ENCODE data around the gene FOXA2.

The FOXA2 gene

GRCh38 chr20:22548040-22548439 lies 36.3 kb downstream of the FOXA2 start:
- H3K9me3 ChIP-seq (replicated peaks; ENCODE audit: low read length) = no peaks in the 10 kb centered on the region
- H3K27me3 ChIP-seq (ENCODE audit: control insufficient read depth, insufficient read depth, low read length) = no peaks in the 10 kb centered on the region
- no peak overlapping the region for H3K9ac ChIP-seq (ENCODE audit: low read depth, low read length)
- H3K4me2 ChIP-seq (ENCODE audit: low read length) = no peak overlapping the region
- no peak overlapping the region for H3K4me3 ChIP-seq (ENCODE audit: low read length)
- no peaks in the 10 kb centered on the region for H3K4me1 ChIP-seq (ENCODE audit: control insufficient read depth, insufficient read depth, low read length)
- H3K36me3 ChIP-seq (ENCODE audit: insufficient read depth, low read length) = no peaks in the 10 kb centered on the region

- no peak overlapping the region for H3K9ac ChIP-seq (ENCODE audit: low read depth, low read length)
- H3K4me1 ChIP-seq (ENCODE audit: control insufficient read depth, insufficient read depth, low read length) = no peaks in the 10 kb centered on the region
- H3K9me3 ChIP-seq (replicated peaks; ENCODE audit: low read length) = no peaks in the 10 kb centered on the region
- no peaks in the 10 kb centered on the region for H3K36me3 ChIP-seq (ENCODE audit: insufficient read depth, low read length)
- H3K4me2 ChIP-seq (ENCODE audit: low read length) = no peak overlapping the region
- H3K4me3 ChIP-seq (ENCODE audit: low read length) = no peak overlapping the region
- no peaks in the 10 kb centered on the region for H3K27me3 ChIP-seq (ENCODE audit: control insufficient read depth, insufficient read depth, low read length)
Measured at GRCh38 chr20:22546344-22546743, 38.0 kb downstream of the FOXA2 start.

DNA sequence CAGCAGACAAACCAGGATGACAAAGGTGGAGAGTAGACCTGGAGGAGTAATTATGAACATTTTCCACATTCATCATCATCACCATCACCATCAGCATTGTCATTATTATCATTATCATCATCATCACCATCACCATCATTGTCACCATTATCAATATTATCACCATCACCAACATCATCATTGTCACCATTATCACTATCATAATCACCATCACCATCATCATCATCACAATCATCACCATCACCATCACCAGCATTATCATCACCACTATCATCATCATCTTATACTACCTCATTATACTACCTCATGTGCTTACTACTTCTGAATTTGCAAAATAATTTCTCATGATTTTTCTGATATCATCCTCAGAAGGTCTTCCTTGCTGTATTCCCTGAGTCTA lies 39.3 kb downstream of the FOXA2 start:
- no peak overlapping the region for H3K4me2 ChIP-seq (ENCODE audit: low read length)
- H3K4me3 ChIP-seq (ENCODE audit: low read length) = no peak overlapping the region
- H3K9ac ChIP-seq (ENCODE audit: low read depth, low read length) = no peak overlapping the region
- H3K27me3 ChIP-seq (ENCODE audit: control insufficient read depth, insufficient read depth, low read length) = peaks cover 4% of the 10 kb centered on the region
- H3K9me3 ChIP-seq (replicated peaks; ENCODE audit: low read length) = no peaks in the 10 kb centered on the region
- no peaks in the 10 kb centered on the region for H3K4me1 ChIP-seq (ENCODE audit: control insufficient read depth, insufficient read depth, low read length)
- no peaks in the 10 kb centered on the region for H3K36me3 ChIP-seq (ENCODE audit: insufficient read depth, low read length)

DNA sequence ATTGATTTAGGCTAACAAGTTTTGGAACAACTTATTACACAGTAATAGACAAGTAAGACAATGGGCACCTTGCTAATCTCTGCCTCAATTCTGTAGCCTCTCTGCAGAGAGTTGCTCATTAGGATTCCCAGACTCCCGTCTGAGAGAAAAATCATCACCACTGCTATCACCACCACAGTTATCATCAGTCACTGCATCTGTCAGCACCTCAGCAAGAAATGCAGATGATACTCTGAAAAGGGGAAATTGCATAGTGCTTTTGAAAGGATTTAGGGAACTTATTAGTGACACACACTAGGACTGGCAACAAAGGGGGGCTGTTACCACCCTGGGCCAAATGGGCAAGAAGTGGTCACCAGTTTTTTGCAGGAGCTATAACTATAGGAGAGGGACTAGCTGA lies 39.9 kb downstream of the FOXA2 start:
- Histone ChIP-seq H3K9ac (ENCODE audit: low read depth, low read length) (no peak overlapping the region), H3K4me3 (ENCODE audit: low read length) (no peak overlapping the region), H3K9me3 (replicated peaks; ENCODE audit: low read length) (no peaks in the 10 kb centered on the region)

GRCh38 chr20:22542427-22542826 lies 41.9 kb downstream of the FOXA2 start:
- Histone ChIP-seq H3K9ac (ENCODE audit: low read depth, low read length) (no peak overlapping the region), H3K4me2 (ENCODE audit: low read length) (no peak overlapping the region), H3K27me3 (ENCODE audit: control insufficient read depth, insufficient read depth, low read length) (peaks cover 4% of the 10 kb centered on the region), H3K9me3 (replicated peaks; ENCODE audit: low read length) (no peaks in the 10 kb centered on the region), H3K4me3 (ENCODE audit: low read length) (no peak overlapping the region), H3K36me3 (ENCODE audit: insufficient read depth, low read length) (no peaks in the 10 kb centered on the region), H3K4me1 (ENCODE audit: control insufficient read depth, insufficient read depth, low read length) (no peaks in the 10 kb centered on the region)

More for the DNA sequence above, 39.9 kb downstream of the FOXA2 start:
- Histone ChIP-seq H3K4me2 (ENCODE audit: low read length) (no peak overlapping the region), H3K36me3 (ENCODE audit: insufficient read depth, low read length) (no peaks in the 10 kb centered on the region), H3K27me3 (ENCODE audit: control insufficient read depth, insufficient read depth, low read length) (peaks cover 4% of the 10 kb centered on the region), H3K4me1 (ENCODE audit: control insufficient read depth, insufficient read depth, low read length) (no peaks in the 10 kb centered on the region)

DNA sequence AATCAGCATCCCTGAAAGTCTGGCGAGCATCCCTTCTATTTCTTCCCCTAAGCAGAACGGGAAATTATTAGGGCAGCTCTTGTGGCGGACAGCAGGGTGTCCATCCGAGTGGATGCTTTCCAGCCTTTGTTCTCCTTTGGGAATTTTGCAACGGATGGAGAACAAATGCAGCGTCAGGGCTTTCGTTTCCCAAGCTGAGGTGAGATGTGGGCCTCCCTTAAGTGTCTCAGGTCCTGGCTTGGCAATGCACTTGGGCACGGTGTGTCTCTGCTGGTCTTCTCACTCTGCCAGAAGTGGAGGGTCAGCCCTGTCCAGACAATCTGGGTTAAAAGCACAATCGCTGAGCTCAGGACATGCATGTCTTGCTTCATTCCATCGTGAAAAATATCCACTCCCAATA lies 43.5 kb downstream of the FOXA2 start:
- H3K36me3 ChIP-seq (ENCODE audit: insufficient read depth, low read length) = no peaks in the 10 kb centered on the region
- H3K4me1 ChIP-seq (ENCODE audit: control insufficient read depth, insufficient read depth, low read length) = no peaks in the 10 kb centered on the region
- H3K4me2 ChIP-seq (ENCODE audit: low read length) = no peak overlapping the region
- peaks cover 4% of the 10 kb centered on the region for H3K27me3 ChIP-seq (ENCODE audit: control insufficient read depth, insufficient read depth, low read length)
- H3K9ac ChIP-seq (ENCODE audit: low read depth, low read length) = no peak overlapping the region
- H3K9me3 ChIP-seq (replicated peaks; ENCODE audit: low read length) = no peaks in the 10 kb centered on the region
- no peak overlapping the region for H3K4me3 ChIP-seq (ENCODE audit: low read length)

- H3K4me3 ChIP-seq (ENCODE audit: low read length) = no peak overlapping the region
- H3K36me3 ChIP-seq (ENCODE audit: insufficient read depth, low read length) = no peaks in the 10 kb centered on the region
- no peaks in the 10 kb centered on the region for H3K4me1 ChIP-seq (ENCODE audit: control insufficient read depth, insufficient read depth, low read length)
- no peaks in the 10 kb centered on the region for H3K9me3 ChIP-seq (replicated peaks; ENCODE audit: low read length)
- no peak overlapping the region for H3K9ac ChIP-seq (ENCODE audit: low read depth, low read length)
- H3K27me3 ChIP-seq (ENCODE audit: control insufficient read depth, insufficient read depth, low read length) = peaks cover 4% of the 10 kb centered on the region
- no peak overlapping the region for H3K4me2 ChIP-seq (ENCODE audit: low read length)
Measured at GRCh38 chr20:22536956-22537756, 47.2 kb downstream of the FOXA2 start.

GRCh38 chr20:22536141-22536828 lies 48.1 kb downstream of the FOXA2 start:
- no peak overlapping the region for H3K9ac ChIP-seq (ENCODE audit: low read depth, low read length)

GRCh38 chr20:22535483-22535882 lies 48.9 kb downstream of the FOXA2 start:
- no peaks in the 10 kb centered on the region for H3K9me3 ChIP-seq (replicated peaks; ENCODE audit: low read length)
- no peak overlapping the region for H3K9ac ChIP-seq (ENCODE audit: low read depth, low read length)
- H3K4me2 ChIP-seq (ENCODE audit: low read length) = no peak overlapping the region
- H3K4me3 ChIP-seq (ENCODE audit: low read length) = no peak overlapping the region
- H3K4me1 ChIP-seq (ENCODE audit: control insufficient read depth, insufficient read depth, low read length) = no peaks in the 10 kb centered on the region
- H3K36me3 ChIP-seq (ENCODE audit: insufficient read depth, low read length) = no peaks in the 10 kb centered on the region
- H3K27me3 ChIP-seq (ENCODE audit: control insufficient read depth, insufficient read depth, low read length) = peaks cover 3% of the 10 kb centered on the region

More at GRCh38 chr20:22536141-22536828, 48.1 kb downstream of the FOXA2 start:
- Histone ChIP-seq H3K9me3 (replicated peaks; ENCODE audit: low read length) (no peaks in the 10 kb centered on the region), H3K36me3 (ENCODE audit: insufficient read depth, low read length) (no peaks in the 10 kb centered on the region), H3K4me1 (ENCODE audit: control insufficient read depth, insufficient read depth, low read length) (no peaks in the 10 kb centered on the region), H3K4me3 (ENCODE audit: low read length) (no peak overlapping the region), H3K4me2 (ENCODE audit: low read length) (no peak overlapping the region), H3K27me3 (ENCODE audit: control insufficient read depth, insufficient read depth, low read length) (peaks cover 4% of the 10 kb centered on the region)

DNA sequence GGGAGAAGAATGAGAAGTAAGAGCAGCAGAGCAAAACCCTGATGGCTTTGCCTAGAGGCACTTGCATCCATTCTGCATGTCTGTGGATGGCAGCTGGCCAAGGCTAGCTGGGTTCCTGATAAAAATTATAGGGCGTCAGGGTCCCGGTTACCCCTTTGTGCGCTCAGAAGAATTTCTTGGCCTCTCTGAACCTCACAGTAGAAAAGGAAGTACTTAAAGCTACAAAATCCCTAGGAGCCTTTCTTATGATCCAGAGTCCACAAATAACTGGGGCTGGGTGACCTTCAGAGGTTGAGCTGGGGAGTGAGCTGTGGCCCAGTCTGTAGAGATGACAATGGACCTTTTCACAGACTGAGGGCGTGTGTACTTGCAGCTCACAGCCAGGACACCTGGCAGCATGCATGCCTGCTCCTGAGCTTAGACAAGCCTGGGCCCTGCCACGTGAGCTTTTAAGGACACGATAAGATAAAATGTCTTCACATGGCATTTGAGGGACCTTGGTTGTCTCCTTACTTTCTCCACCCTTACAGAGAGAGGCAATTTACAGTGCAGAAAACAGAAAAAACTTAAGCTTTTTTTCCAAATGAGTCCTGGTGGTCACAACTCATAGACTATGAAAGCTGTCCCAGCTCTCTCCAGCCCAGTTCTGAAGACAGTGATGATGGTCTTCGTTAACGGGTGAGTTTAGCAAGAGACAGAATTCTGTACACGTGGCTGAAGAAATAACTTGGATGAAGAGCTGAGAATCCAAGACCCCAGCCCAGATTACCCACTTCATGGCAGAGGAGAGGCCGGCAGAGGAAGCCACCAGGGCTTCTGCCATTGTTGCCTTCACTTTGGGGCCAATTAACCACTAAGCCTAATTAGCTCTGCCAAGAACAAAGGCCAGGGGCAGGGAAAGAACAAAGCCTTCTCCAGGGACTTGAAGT lies 50.3 kb downstream of the FOXA2 start:
- Histone ChIP-seq H3K36me3 (ENCODE audit: insufficient read depth, low read length) (no peaks in the 10 kb centered on the region), H3K9me3 (replicated peaks; ENCODE audit: low read length) (no peaks in the 10 kb centered on the region), H3K9ac (ENCODE audit: low read depth, low read length) (no peak overlapping the region), H3K4me3 (ENCODE audit: low read length) (no peak overlapping the region), H3K4me2 (ENCODE audit: low read length) (no peak overlapping the region), H3K27me3 (ENCODE audit: control insufficient read depth, insufficient read depth, low read length) (peaks cover 3% of the 10 kb centered on the region), H3K4me1 (ENCODE audit: control insufficient read depth, insufficient read depth, low read length) (no peaks in the 10 kb centered on the region)

DNA sequence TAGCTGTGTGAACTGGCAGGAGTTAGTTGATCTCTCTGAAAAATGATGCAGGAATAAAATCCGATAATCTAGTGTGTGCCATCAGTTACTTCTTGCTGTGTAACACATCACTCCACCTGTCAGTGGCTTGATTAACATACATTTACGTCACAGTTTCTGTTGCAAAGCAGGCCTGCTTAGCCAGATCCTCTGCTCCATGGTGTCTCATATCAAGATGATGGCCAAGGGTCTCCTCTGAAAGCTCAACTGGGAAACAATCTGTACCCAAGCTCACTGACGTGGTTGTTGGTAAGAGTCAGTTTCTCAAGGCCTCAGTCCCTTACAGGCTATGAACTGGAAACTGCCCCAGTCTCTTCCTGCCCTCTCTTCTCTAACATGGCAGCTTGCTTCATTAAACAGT lies 51.8 kb downstream of the FOXA2 start:
- H3K36me3 ChIP-seq (ENCODE audit: insufficient read depth, low read length) = no peaks in the 10 kb centered on the region
- no peaks in the 10 kb centered on the region for H3K4me1 ChIP-seq (ENCODE audit: control insufficient read depth, insufficient read depth, low read length)
- H3K9ac ChIP-seq (ENCODE audit: low read depth, low read length) = no peak overlapping the region
- H3K4me3 ChIP-seq (ENCODE audit: low read length) = no peak overlapping the region
- no peak overlapping the region for H3K4me2 ChIP-seq (ENCODE audit: low read length)
- peaks cover 4% of the 10 kb centered on the region for H3K27me3 ChIP-seq (ENCODE audit: control insufficient read depth, insufficient read depth, low read length)
- H3K9me3 ChIP-seq (replicated peaks; ENCODE audit: low read length) = no peaks in the 10 kb centered on the region
